Motor neuron (in vitro differentiated cells): ENCODE results near the gene HPN. TPM values are rescaled to one million over a fixed set of nuclear protein-coding genes. Genes with fewer than 3 reads are reported as not detected.
A peak's percentile ranks its signal among the peaks of the same experiment; 100 is the strongest.

Experiments used
- ATAC-seq, 8 experiments: fragments of 200-7000 bp; cut with Tn5 transposase; replicated peaks in 6 of 8; 2 replicates each; pipeline ENCODE4 v1.8.0; 2021; ENCODE audit warnings: mild to moderate bottlenecking in 8 of 8, moderate library complexity in 8 of 8
- H3K27ac ChIP-seq, 2 donors: fragments of 250-450 bp; sonication (Bioruptor Pico); 2 replicates each; pipeline ENCODE4 v1.9.0; 2021; ENCODE audit warnings: antibody characterized with exemption in 2 of 2, mild to moderate bottlenecking in 2 of 2, moderate library complexity in 1 of 2
- H3K4me1 ChIP-seq, 2 donors: fragments of 250-450 bp; sonication (Bioruptor Pico); replicated peaks in 1 of 2; 2 replicates each; pipeline ENCODE4 v1.6.1; 2021; ENCODE audit warnings: antibody characterized with exemption in 2 of 2, mild to moderate bottlenecking in 2 of 2, moderate library complexity in 1 of 2
- H3K4me3 ChIP-seq, 5 donors: fragments of 250-450 bp; sonication (Bioruptor Pico); 2 replicates each; pipeline ENCODE4 v1.9.0; 2021; ENCODE audit warnings: antibody characterized with exemption in 5 of 5, mild to moderate bottlenecking in 5 of 5, moderate library complexity in 4 of 5
- WGBS, 10 experiments: fragments of 450-650 bp; shearing (Covaris generic); methylation state at CpG; one replicate each; pipeline ENCODE4 v1.0.0; 2022; 5-methylcytosine and 5-hydroxymethylcytosine counted together
- in situ Hi-C, 9 experiments: fragments of 400-800 bp; cut with MboI; loops; one replicate each; pipeline ENCODE4 v1.15.0; 2021; ENCODE audit warnings: low sequenced_read_pairs in 9 of 9, low pct_unique_long_range_greater_than_20kb in 2 of 9; ENCODE audit not compliant: unreplicated experiment in 9 of 9
- total RNA-seq, 8 experiments: library from RNA; unstranded; fragments of 300-600 nt; gene quantifications; 2 replicates each; pipeline versions ENCODE4 v1.2.3 to v1.2.4, GENCODE V29; 2022

The HPN gene
- total RNA-seq, 8 experiments from 2014 or later, result 0.09 to 0.95 (median 0.45) TPM; not detected in 1

DNA sequence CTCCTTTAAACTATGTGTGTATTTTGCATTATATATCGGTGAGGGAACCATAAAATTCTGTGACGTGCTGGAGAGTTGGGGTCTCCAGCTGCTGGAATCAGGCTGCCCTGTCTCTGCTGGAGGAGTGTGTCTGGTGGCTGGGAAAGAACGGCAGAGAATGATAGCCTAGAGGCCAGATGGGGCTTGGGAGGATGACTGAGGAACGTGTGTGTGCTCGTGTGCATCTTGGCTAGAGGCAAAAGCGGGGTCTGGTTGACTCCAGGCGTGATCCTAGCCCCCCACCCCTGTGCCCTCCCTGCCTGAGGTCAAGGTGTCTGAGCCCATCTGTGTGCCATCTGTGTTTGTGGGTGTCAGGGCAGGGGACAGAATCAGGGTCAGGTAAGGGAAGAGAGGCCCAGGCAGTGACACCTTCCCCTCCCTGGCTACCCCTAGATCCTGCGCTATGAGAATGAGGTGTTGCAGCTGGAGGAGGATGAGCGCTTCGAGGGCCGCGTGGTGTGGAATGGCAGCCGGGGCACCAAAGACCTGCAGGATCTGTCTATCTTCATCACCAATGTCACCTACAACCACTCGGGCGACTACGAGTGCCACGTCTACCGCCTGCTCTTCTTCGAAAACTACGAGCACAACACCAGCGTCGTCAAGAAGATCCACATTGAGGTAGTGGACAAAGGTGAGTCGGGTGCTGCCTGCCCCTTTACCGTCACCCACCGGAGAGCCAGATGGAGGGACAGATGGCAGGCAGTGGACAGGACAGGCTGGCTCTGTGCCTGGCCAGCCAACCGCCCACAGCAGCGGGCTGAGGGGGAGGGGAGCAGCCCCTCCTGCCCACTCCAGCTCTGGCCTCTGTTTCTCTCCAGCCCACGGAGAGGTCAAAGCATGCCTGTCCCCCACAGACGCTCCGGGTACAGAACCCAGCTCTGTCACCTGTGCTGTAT is 8.2 kb upstream of the HPN start:
- Histone ChIP-seq H3K4me3 (no peak overlapping the region), H3K27ac (no peak overlapping the region), H3K4me1 (peaks cover under 1 to 3% of the 10 kb centered on the region in 2 donors)
- in situ Hi-C loops, result no loop called here
- 20 to 100% (median 68%) methylated on average over 1 to 5 of the region's 30 CpGs for WGBS, 10 experiments
- no peak for ATAC-seq

- Histone ChIP-seq H3K4me3 (no peak overlapping the region), H3K4me1 (peaks cover 8% of the 10 kb centered on the region in 2 donors), H3K27ac (no peak overlapping the region)
- in situ Hi-C loops, result no loop called here
- 83 to 100% (median 84%) methylated on average over 1 to 6 of the region's 17 CpGs; no CpG with 5 or more reads in 7 of the 10 experiments for WGBS, 10 experiments
- no peak for ATAC-seq
Measured at GRCh38 chr19:35034005-35034502, 7.5 kb upstream of the HPN start.

DNA sequence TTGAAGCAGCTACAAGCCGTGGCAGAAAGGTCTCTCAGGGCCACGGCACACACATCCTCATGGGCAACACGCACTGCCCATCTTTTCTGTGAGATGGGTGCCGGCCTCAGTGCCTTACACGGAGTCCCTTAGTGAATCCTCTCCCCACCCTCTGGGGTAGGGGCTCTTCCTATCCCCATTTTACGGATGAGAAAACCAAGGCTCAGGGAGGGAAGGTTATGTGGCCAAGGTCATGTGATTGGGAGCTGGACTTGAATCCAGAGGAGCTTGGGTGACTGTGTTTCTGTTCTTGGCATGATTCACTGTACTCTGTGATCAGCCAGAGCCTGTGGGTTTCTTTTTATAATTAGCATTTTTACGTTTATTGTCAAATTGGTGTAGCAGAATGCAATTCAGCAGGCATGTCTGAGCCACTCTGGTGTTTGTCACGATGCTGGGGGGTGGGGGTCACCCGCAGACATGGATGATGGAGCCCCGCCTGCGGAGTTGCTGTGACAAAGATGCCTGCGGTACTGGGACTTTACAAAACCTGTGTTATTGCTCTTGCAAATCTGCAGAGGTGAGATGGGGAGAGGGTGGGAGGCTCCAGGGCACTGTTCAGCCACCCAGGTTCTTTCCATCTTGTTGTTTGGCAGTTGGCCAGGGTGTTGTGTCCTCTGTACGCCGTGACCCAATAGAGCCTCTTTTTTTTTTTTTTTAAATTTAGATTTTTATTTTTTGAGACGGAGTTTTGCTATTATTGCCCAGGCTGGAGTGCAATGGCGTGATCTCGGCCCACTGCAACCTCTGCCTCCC is 6.7 kb upstream of the HPN start:
- WGBS, 10 experiments, result 60 to 100% (median 93%) methylated on average over 2 to 11 of the region's 17 CpGs; no CpG with 5 or more reads in 1 of the 10 experiments
- H3K4me3 ChIP-seq, result no peak overlapping the region
- no peak overlapping the region for H3K27ac ChIP-seq
- no peak for ATAC-seq
- in situ Hi-C loops, result no loop called here
- peaks cover 15 to 16% of the 10 kb centered on the region in 2 donors for H3K4me1 ChIP-seq

DNA sequence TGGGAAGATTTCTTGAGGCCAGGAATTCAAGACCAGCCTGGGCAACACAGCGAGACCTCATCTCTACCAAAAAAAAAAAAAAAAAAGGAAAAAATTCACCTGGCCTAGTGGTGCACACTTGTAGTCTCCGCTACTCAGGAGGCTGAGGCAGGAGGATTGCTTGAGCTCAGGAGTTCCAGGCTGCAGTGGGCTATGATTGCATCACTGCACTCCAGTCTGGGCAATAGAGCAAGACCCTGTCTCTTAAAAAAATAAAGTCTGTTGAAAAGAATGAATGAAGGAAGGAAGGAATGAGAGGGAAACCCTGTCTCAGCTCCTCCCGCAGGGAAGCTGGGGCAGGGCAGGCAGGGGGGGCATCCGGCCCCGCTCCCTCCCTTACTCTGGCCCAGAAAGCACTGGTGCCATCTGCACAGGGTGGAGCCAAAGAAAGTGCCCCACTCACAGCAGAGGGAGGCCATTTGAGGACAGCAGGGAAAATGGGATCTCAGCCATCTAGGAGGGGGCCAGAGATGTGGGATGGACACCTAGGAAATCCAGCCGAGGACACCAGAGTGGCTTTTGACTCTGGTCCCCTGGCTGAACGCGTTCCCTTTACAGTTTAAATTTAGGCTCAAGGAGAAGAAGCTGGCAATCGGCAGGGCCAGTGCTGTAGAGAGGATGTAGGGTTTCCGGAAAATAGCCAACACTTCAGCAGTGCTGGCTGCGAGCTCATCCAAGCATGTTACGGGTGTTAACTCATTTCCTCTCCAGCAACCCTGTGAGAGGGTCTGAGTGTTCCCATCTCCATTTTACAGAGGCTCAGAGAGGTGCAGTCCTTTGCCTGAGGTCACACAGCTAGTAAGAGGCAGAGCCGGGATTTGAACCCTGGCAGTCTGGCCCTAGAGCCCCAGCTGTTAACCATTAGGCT is 3.6 kb upstream of the HPN start:
- no peak overlapping the region for H3K4me3 ChIP-seq
- peaks cover 18 to 37% of the 10 kb centered on the region in 2 donors for H3K4me1 ChIP-seq
- no peak for ATAC-seq
- H3K27ac ChIP-seq, result no peak overlapping the region
- WGBS, 10 experiments, result 30 to 100% (median 89%) methylated on average over 2 to 8 of the region's 13 CpGs; no CpG with 5 or more reads in 2 of the 10 experiments
- in situ Hi-C loops, result no loop called here

GRCh38 chr19:35038623-35039512 is 2.7 kb upstream of the HPN start:
- peaks cover 18 to 37% of the 10 kb centered on the region in 2 donors for H3K4me1 ChIP-seq
- ATAC-seq, result peak in 5 of 8 experiments; percentile 71 to 82 (median 80)
- WGBS, 10 experiments, result 20 to 100% (median 84%) methylated on average over 1 to 4 of the region's 17 CpGs; no CpG with 5 or more reads in 4 of the 10 experiments
- H3K27ac ChIP-seq, result no peak overlapping the region
- in situ Hi-C loops, result no loop called here
- H3K4me3 ChIP-seq, result no peak overlapping the region

DNA sequence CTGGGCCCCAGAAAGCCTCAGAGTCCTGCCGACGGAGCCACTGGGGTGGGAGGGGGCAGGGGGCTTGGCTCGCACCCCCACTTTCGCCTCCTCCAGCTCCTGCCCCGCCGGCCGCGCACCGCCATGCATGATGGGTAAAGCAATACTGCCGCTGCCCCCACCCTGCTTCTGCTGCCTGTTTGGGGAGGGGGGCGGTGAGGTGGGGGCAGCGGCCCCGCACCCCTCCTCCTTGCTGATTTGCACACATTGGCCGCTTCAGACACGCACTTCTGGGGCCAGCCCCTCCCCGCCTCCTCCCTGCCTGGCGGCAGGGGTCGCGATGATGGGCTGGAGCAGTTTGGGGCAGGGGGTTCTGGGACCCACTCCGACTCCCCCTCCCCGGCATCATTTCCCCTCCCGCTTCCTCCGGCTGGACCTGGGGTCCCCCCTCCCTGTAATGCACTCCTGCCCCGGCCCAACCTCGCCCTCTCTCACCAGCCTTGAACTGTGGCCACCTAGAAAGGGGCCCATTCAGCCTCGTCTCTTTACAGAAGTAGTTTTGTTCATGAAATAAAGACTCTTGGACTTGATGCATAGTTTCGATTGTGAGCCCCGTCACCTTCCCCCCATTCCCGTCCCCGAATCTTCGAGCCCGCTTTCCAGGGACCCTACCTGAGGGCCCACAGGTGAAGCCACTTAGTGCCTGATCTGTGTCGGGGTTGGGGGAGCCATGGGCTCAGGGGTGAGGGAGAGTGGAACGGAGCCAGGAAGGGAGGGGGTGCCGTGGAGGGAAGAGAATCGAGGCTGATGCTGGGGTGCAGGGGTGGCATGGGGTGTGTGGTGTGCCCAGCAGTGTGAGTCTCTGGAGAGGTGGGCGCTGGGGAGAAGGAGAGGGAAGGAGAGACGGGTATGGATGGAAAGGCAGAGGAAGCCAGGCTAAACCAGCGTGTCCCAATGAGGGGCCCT is 1.4 kb upstream of the HPN start:
- ATAC-seq, result peak in 4 of 8 experiments; percentile 22 to 46 (median 39)
- 53 to 90% (median 80%) methylated on average over 1 to 3 of the region's 39 CpGs; no CpG with 5 or more reads in 7 of the 10 experiments for WGBS, 10 experiments
- in situ Hi-C loops, result no loop called here
- Histone ChIP-seq H3K27ac (no peak overlapping the region), H3K4me3 (no peak overlapping the region), H3K4me1 (peaks cover 18 to 37% of the 10 kb centered on the region in 2 donors)

DNA sequence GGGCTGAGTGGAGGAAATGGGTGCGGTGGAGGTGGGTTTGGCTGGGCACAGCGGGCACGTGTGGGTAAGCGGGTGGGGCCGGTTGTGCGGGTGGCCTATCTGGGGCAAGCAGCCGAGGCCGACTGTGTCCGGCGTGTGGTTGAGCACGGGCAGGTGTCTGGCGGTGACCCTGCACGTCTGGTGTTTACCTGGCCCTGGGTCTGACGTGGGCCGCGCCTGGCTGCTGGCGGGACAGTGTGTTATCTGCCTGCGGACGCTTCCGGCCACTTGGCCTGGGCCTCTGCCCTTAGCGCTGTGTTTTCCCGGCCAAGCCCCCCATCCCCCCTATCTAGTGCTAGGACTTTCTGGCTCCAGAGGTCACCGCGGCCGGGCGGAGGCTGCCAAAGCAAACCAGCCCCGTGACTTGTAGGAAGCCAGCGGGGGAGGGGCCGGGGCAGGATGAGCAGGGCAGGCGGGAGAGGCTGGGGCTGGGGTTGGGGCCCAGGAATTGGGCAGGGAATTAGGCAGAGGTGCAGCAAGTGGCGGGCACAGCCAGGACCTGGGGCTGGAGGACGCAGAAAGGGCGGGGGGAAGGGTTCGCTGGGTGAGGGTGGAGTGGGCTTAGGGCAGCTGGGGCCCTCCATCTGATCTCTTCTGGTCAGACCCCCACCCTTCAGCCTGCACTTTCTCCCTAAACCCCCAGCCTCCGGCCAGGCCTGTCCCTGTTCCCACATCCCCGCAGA is 534 bp upstream of the HPN start:
- in situ Hi-C loops, result no loop called here
- ATAC-seq, result peak in 4 of 8 experiments; percentile 13 to 24 (median 19)
- Histone ChIP-seq H3K4me3 (no peak overlapping the region), H3K4me1 (peaks cover 18 to 37% of the 10 kb centered on the region in 2 donors), H3K27ac (no peak overlapping the region)
- WGBS, 10 experiments, result no CpG with 5 or more reads among the region's 36 CpGs

DNA sequence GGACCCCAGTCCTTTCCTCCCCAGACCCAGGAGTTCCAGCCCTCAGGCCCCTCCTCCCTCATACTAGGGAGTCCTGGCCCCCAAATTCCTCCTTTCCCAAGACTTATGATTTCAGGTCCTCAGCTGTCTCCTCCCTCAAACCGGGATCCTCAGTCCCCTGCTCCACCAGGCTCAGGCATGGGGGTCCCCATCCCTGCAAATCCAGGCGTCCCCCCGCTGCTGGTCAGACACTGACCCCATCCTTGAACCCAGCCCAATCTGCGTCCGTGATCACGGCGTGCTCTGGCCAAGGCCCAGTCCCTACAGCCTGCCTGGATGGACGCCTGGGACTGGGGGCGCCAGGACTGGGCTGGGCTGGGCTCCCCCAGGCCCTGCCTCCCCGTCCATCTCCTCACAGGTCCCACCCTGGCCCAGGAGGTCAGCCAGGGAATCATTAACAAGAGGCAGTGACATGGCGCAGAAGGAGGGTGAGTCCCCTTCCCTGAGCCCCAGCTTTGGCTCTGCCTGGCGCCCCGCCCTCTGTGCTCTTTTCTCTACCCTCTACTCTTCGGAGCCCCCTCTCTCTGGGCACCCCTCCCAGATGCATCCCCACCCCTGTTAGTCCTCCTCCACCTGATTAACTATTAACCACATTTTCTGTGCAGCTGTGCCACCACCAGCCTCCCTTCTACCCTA is 672 bp downstream of the HPN start:
- WGBS, 10 experiments, result 67 to 73% methylated on average over 3 of the region's 14 CpGs; no CpG with 5 or more reads in 8 of the 10 experiments
- Histone ChIP-seq H3K27ac (no peak overlapping the region), H3K4me1 (peaks cover 18 to 37% of the 10 kb centered on the region in 2 donors), H3K4me3 (no peak overlapping the region)
- no peak for ATAC-seq
- in situ Hi-C loops, result no loop called here

DNA sequence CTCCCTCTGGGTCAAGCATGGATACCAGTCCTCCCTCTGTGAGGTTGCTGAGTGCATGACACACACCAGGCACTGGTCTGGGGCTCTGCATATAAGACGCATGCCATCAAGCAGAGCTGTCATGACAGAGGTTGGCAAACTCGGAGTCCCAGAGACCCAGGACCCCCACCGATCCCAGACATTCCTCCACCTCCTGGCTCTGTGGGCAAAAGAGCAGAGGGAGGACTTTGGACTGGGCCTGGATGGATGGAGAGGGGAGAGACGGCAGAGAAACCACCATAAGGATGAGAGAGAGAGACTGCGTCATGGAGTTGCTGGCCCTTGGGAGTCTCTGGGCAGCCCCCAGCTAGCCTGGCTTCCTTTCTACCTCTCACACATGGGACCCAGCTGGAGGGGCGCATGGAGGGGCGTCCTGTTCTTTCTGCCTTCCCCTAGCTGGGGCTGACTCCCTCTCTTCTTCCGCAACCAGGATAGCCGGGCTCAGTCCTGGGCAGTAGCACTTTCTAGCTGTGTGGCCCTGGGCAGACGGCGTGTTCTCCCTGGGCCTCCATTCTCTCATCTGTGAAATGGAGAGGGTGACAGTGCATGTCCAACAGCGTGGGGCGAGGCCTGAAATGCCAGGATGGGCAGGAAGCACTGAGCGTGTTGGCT is 1.6 kb downstream of the HPN start:
- in situ Hi-C loops, result no loop called here
- 30 to 92% (median 69%) methylated on average over 3 to 10 of the region's 14 CpGs; no CpG with 5 or more reads in 4 of the 10 experiments for WGBS, 10 experiments
- Histone ChIP-seq H3K27ac (no peak overlapping the region), H3K4me3 (no peak overlapping the region), H3K4me1 (peaks cover 18 to 37% of the 10 kb centered on the region in 2 donors)
- ATAC-seq, result no peak
